ENCODE results near the gene LCP2. TPM values are rescaled to one million over a fixed set of nuclear protein-coding genes. Genes with fewer than 3 reads are reported as not detected.

LCP2 gene
- total RNA-seq, 2 donors from 2014 or later, result 10.6 to 12.3 TPM

- intact Hi-C loops (cut with DNase I), result no loop called here
- ATAC-seq (no peak), DNase-seq (no peak)
Observed at GRCh38 chr5:170202117-170202516, 95.5 kb downstream of the LCP2 start.

DNA sequence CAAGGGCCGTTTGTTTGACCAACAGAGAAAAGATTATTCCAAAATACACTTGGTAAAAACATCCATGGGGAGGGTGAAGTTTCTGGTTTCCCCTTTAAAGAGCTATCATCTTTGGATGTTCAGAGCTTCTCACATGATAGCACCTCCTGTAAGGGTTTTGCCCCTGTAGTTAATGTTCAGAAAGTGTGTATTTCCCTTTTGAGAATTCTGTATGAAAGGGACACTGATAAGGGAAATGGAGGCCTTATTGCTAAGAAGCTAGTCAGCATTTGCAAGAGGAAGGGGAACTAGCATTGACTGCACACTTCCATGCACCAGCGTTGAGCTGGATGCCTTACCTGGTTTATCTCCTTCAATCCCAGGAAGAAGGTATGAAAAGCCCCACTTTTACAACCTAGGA is 96.3 kb downstream of the LCP2 start:
- intact Hi-C loops (cut with DNase I), result no loop called here
- DNase-seq (no peak), ATAC-seq (no peak)

GRCh38 chr5:170200876-170201275 is 96.7 kb downstream of the LCP2 start:
- ATAC-seq (no peak), DNase-seq (no peak)
- intact Hi-C loops (cut with DNase I), result no loop called here

Other genes with a start within 250 kb of the LCP2 start
- not detected for gene FOXI1, start 191.9 kb downstream of the LCP2 start, total RNA-seq
- not detected for gene C5orf58, start 64.8 kb downstream of the LCP2 start, total RNA-seq
- 1 to 10 TPM; 2.2 to 6.0 TPM for gene KCNMB1, start 91.6 kb upstream of the LCP2 start, total RNA-seq
- not detected for gene KCNIP1, start 206.2 kb upstream of the LCP2 start, total RNA-seq